Loucy (cell line): ENCODE results near the gene COP1.

Source experiments
- EZH2phosphoT487 ChIP-seq: fragments of 200-600 bp; IDR thresholded peaks from 2 replicates; pipeline ENCODE4 v1.6.1; 2018; ENCODE audit warnings: antibody characterized with exemption, mild to moderate bottlenecking, moderate library complexity, borderline replicate concordance
- TF ChIP-seq, protein P1 (sequence below): fragments of 200-600 bp; sonication (generic); conservative IDR thresholded peaks from 2 replicates; pipeline ENCODE4 v1.5.1; 2014; ENCODE audit warnings: mild to moderate bottlenecking, antibody characterized with exemption, low read length

DNA sequence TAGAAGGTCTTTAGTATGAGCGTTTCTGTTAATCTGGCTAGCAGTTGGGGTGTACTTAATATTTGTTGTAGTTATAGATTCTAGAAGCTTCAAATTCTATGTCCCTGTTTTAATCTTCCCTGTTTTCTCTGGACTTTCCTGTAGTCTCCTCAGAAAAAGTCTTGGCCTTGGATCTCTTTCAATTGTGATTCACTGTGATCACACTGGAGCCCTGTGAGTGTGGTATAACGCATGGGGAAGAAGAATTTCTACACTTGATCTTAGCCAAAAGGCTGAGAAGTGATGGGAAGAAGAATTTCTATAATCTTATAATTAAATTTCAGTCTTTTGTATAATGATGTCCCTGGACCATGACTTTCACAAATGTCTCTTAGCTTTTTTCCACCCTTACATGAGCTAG lies 36.7 kb upstream of the COP1 start:
- no peak for TF ChIP-seq EZH2phosphoT487
- TF ChIP-seq, protein P1, sequence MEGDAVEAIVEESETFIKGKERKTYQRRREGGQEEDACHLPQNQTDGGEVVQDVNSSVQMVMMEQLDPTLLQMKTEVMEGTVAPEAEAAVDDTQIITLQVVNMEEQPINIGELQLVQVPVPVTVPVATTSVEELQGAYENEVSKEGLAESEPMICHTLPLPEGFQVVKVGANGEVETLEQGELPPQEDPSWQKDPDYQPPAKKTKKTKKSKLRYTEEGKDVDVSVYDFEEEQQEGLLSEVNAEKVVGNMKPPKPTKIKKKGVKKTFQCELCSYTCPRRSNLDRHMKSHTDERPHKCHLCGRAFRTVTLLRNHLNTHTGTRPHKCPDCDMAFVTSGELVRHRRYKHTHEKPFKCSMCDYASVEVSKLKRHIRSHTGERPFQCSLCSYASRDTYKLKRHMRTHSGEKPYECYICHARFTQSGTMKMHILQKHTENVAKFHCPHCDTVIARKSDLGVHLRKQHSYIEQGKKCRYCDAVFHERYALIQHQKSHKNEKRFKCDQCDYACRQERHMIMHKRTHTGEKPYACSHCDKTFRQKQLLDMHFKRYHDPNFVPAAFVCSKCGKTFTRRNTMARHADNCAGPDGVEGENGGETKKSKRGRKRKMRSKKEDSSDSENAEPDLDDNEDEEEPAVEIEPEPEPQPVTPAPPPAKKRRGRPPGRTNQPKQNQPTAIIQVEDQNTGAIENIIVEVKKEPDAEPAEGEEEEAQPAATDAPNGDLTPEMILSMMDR, result no peak
